Testis (tissue), 2 donors: ENCODE data around the gene DCLK1.

ENCODE experiments used
- POLR2A ChIP-seq: fragments of 450-650 bp; IDR thresholded peaks from one replicate; pipeline ENCODE4 v1.6.1; 2017; ENCODE audit warnings: antibody characterized with exemption, mild to moderate bottlenecking, moderate library complexity
- TF ChIP-seq, protein P1 (sequence below), 3 experiments: fragments of 450-650 bp in 2 of 3; fragments of 200-600 bp in 1 of 3; sonication (generic) in 1 of 3; IDR thresholded peaks; one replicate each; pipeline ENCODE4 v1.5.1; 2016 to 2019; ENCODE audit warnings: antibody characterized with exemption in 3 of 3, mild to moderate bottlenecking in 2 of 3, moderate library complexity in 1 of 3

DNA sequence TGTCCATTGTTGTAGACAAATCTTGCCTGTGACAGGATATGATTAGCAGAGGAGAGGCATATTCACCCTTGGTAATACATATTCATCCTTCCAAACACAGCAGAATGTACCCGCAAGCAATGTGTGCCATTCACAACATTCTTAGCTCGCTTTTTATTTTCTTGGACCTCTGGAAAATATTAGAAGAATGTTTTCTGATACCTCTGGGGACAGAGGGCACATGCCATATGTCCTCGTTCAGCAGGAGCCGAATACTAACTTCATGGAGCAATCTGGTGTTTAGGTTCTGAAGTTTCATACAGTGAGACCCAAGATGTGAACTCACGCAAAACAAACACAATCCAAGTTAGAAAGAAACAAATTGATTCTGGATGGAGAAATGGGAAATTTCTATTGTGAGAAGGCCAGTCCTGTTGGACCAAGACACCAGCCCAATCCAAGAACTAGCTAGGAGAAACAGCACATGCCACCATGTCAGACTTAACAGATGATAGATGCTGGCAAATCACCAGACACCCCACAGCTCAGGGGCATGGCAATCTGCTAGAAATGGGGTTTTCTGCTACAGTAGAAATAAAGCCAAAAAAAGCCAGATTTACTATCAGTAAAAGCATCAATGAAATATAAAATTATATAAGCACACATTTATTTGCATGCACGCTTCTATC, 297.4 kb downstream of the DCLK1 start:
- TF ChIP-seq, protein P1, sequence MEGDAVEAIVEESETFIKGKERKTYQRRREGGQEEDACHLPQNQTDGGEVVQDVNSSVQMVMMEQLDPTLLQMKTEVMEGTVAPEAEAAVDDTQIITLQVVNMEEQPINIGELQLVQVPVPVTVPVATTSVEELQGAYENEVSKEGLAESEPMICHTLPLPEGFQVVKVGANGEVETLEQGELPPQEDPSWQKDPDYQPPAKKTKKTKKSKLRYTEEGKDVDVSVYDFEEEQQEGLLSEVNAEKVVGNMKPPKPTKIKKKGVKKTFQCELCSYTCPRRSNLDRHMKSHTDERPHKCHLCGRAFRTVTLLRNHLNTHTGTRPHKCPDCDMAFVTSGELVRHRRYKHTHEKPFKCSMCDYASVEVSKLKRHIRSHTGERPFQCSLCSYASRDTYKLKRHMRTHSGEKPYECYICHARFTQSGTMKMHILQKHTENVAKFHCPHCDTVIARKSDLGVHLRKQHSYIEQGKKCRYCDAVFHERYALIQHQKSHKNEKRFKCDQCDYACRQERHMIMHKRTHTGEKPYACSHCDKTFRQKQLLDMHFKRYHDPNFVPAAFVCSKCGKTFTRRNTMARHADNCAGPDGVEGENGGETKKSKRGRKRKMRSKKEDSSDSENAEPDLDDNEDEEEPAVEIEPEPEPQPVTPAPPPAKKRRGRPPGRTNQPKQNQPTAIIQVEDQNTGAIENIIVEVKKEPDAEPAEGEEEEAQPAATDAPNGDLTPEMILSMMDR (IDR thresholded peaks at IDR 0.05) = no peak
- no peak for TF ChIP-seq POLR2A
